ENCODE results near the gene PRDX5. TPM values are rescaled to one million over a fixed set of nuclear protein-coding genes. Genes with fewer than 3 reads are reported as not detected.
A peak's percentile ranks its signal among the peaks of the same experiment; 100 is the strongest.

The PRDX5 gene
- total and polyA plus RNA-seq, 2 experiments from 2014 or later: 212 to 312 TPM

- H3K4me3 ChIP-seq: peak within 1 kb of the TSS; percentile 95
- ATAC-seq (peak; percentile 92), DNase-seq (ENCODE audit: low spot score) (peak; percentile 98)
- peaks cover 6% of the 10 kb centered on the region; the same call in 1 of the 2 replicates for H3F3A ChIP-seq (replicated peaks; ENCODE audit: low read depth)
- peak within 1 kb of the TSS; percentile 84; the same call in 1 of the 2 replicates for H3K27ac ChIP-seq (ENCODE audit: low read depth)
- H3K36me3 ChIP-seq (ENCODE audit: insufficient read depth): no peaks in the 10 kb centered on the region
- Mint-ChIP-seq H3K4me3 (peak within 1 kb of the TSS; percentile 81), H3K27ac (no peak within 1 kb of the TSS; the same call in 1 of the 2 replicates), H3K4me1 (peaks cover 8% of the 10 kb centered on the region), H3K36me3 (ENCODE audit: low read depth) (peaks cover 10% of the 10 kb centered on the region; the same call in 2 of the 3 replicates), H3K9me3 (no peaks in the 10 kb centered on the region), H3K27me3 (ENCODE audit: insufficient read depth, low read depth, poor library complexity) (peaks cover 21% of the 10 kb centered on the region)
- peaks cover 15% of the 10 kb centered on the region for H3K27me3 ChIP-seq (ENCODE audit: insufficient read depth)
- H2AFZ ChIP-seq: peak within 1 kb of the TSS; percentile 98
- H3K4me2 ChIP-seq: peak within 1 kb of the TSS; percentile 99
- TF ChIP-seq POLR2AphosphoS5 (IDR thresholded peaks at IDR 0.05; ENCODE audit: low read depth) (peak; percentile 65), ZNF331 (CRISPR knock-in tag; IDR thresholded peaks at IDR 0.05; ENCODE audit: low read depth) (no peak), CREB1 (CRISPR knock-in tag; IDR thresholded peaks at IDR 0.05; ENCODE audit: low read depth) (peak; percentile 93)
- no peaks in the 10 kb centered on the region for H3K79me2 ChIP-seq (replicated peaks; ENCODE audit: insufficient read depth)
- peaks cover 8% of the 10 kb centered on the region for H3K4me1 ChIP-seq (ENCODE audit: insufficient read depth)
- H3K9me2 ChIP-seq (ENCODE audit: insufficient read depth): no peaks in the 10 kb centered on the region
- H4K20me1 ChIP-seq (replicated peaks; ENCODE audit: insufficient read depth): no peaks in the 10 kb centered on the region; the same call in 1 of the 2 replicates
Measured at GRCh38 chr11:64284048-64284961, 33.6 kb upstream of the PRDX5 start, which contains the start of gene BAD. Gene BAD, minus strand, starts transcription at chr11:64284665. Its CDS starts 297 bp downstream, at chr11:64284368.

- Histone ChIP-seq H3K27ac (ENCODE audit: low read depth) (peak within 1 kb of the TSS; percentile 84; the same call in 1 of the 2 replicates), H3K4me3 (peak within 1 kb of the TSS; percentile 95), H4K20me1 (replicated peaks; ENCODE audit: insufficient read depth) (no peaks in the 10 kb centered on the region), H3K4me2 (peak within 1 kb of the TSS; percentile 99), H3K79me2 (replicated peaks; ENCODE audit: insufficient read depth) (no peaks in the 10 kb centered on the region), H3F3A (replicated peaks; ENCODE audit: low read depth) (peaks cover 6% of the 10 kb centered on the region; the same call in 1 of the 2 replicates), H3K4me1 (ENCODE audit: insufficient read depth) (peaks cover 8% of the 10 kb centered on the region), H3K27me3 (ENCODE audit: insufficient read depth) (peaks cover 24% of the 10 kb centered on the region), H3K36me3 (ENCODE audit: insufficient read depth) (no peaks in the 10 kb centered on the region), H2AFZ (peak within 1 kb of the TSS; percentile 98), H3K9me2 (ENCODE audit: insufficient read depth) (no peaks in the 10 kb centered on the region)
- Mint-ChIP-seq H3K27me3 (ENCODE audit: insufficient read depth, low read depth, poor library complexity) (peaks cover 30% of the 10 kb centered on the region), H3K4me1 (peaks cover 8% of the 10 kb centered on the region), H3K9me3 (no peaks in the 10 kb centered on the region; the same call in 2 of the 3 replicates), H3K27ac (no peak within 1 kb of the TSS), H3K36me3 (ENCODE audit: low read depth) (peaks cover 10% of the 10 kb centered on the region; the same call in 2 of the 3 replicates), H3K4me3 (peak within 1 kb of the TSS; percentile 81)
- ATAC-seq: peak; percentile 44
- DNase-seq (ENCODE audit: low spot score): peak; percentile 80
- TF ChIP-seq ZNF114 (CRISPR knock-in tag; IDR thresholded peaks at IDR 0.05) (no peak), ZNF331 (CRISPR knock-in tag; IDR thresholded peaks at IDR 0.05; ENCODE audit: low read depth) (no peak), EZH2phosphoT487 (IDR thresholded peaks at IDR 0.05; ENCODE audit: unreplicated experiment) (no peak), CTCF (conservative IDR thresholded peaks at IDR 0.05; ENCODE audit: low read depth in 2 of 2) (no peak), NANOG (IDR thresholded peaks at IDR 0.05; ENCODE audit: borderline replicate concordance) (no peak), EZH2 (IDR thresholded peaks at IDR 0.05; ENCODE audit: low read depth, unreplicated experiment) (no peak), JUNB (IDR thresholded peaks at IDR 0.05; ENCODE audit: unreplicated experiment) (no peak), ETS1 (IDR thresholded peaks at IDR 0.05) (no peak), CREB1 (CRISPR knock-in tag; IDR thresholded peaks at IDR 0.05; ENCODE audit: low read depth) (no peak; the same call in 1 of the 2 replicates)
Measured at GRCh38 chr11:64284962-64285884, 32.7 kb upstream of the PRDX5 start, which contains the start of gene GPR137. Gene GPR137, plus strand, starts transcription at chr11:64285848. Its CDS starts 677 bp downstream, at chr11:64286525.
